ENCODE measurements around the gene UFSP1.
"Not testable (repeated sequence)": the region's sequence is repeated elsewhere in the genome, so short reads cannot be mapped to it uniquely, and the experiment has no call there.

UFSP1 gene

GRCh38 chr7:100888988-100889750, at the start of gene UFSP1:
UFSP1 (minus strand) TSS chr7:100889715; CDS start chr7:100889271, 444 bp downstream.
- no peak for DNase-seq (ENCODE audit: low spot score)

- DNase-seq (ENCODE audit: low spot score) = not testable (repeated sequence)
These were observed 46.7 kb upstream of the UFSP1 start for GRCh38 chr7:100936167-100936566.

GRCh38 chr7:100935381-100935780, 45.9 kb upstream of the UFSP1 start:
- not testable (repeated sequence) for DNase-seq (ENCODE audit: low spot score)

GRCh38 chr7:100933734-100934133, 44.2 kb upstream of the UFSP1 start:
- no peak for DNase-seq (ENCODE audit: low spot score)

- DNase-seq (ENCODE audit: low spot score) = no peak
These were observed 40.3 kb upstream of the UFSP1 start for GRCh38 chr7:100929808-100930174.

- DNase-seq (ENCODE audit: low spot score) = not testable (repeated sequence)
These were observed 34.1 kb upstream of the UFSP1 start for GRCh38 chr7:100923616-100924015.

GRCh38 chr7:100921039-100921438, 31.5 kb upstream of the UFSP1 start:
- no peak for DNase-seq (ENCODE audit: low spot score)

- not testable (repeated sequence) for DNase-seq (ENCODE audit: low spot score)
These were observed 30.4 kb upstream of the UFSP1 start for GRCh38 chr7:100919779-100920437.

GRCh38 chr7:100919335-100919734, 29.8 kb upstream of the UFSP1 start:
- DNase-seq (ENCODE audit: low spot score) = not testable (repeated sequence)

GRCh38 chr7:100914879-100915447, 25.4 kb upstream of the UFSP1 start:
- no peak for DNase-seq (ENCODE audit: low spot score)

GRCh38 chr7:100914208-100914878, 24.8 kb upstream of the UFSP1 start:
- no peak for DNase-seq (ENCODE audit: low spot score)

- DNase-seq (ENCODE audit: low spot score) = no peak
These were observed 22.0 kb upstream of the UFSP1 start for GRCh38 chr7:100911484-100911883.

- DNase-seq (ENCODE audit: low spot score) = not testable (repeated sequence)
These were observed 20.9 kb upstream of the UFSP1 start for GRCh38 chr7:100910443-100910842.

- DNase-seq (ENCODE audit: low spot score) = no peak
These were observed 19.0 kb upstream of the UFSP1 start for GRCh38 chr7:100908512-100908911.

GRCh38 chr7:100902638-100903037, 13.1 kb upstream of the UFSP1 start:
- no peak for DNase-seq (ENCODE audit: low spot score)

- no peak for DNase-seq (ENCODE audit: low spot score)
These were observed 12.4 kb upstream of the UFSP1 start for GRCh38 chr7:100901921-100902332.

GRCh38 chr7:100900978-100901377, 11.5 kb upstream of the UFSP1 start:
- DNase-seq (ENCODE audit: low spot score) = no peak

GRCh38 chr7:100899432-100899831, 9.9 kb upstream of the UFSP1 start:
- no peak for DNase-seq (ENCODE audit: low spot score)

GRCh38 chr7:100897772-100898454, 8.4 kb upstream of the UFSP1 start:
- no peak for DNase-seq (ENCODE audit: low spot score)

GRCh38 chr7:100896732-100897608, 7.5 kb upstream of the UFSP1 start:
- no peak for DNase-seq (ENCODE audit: low spot score)
